ENCODE data around the gene FBXW12. TPM values are rescaled to one million over a fixed set of nuclear protein-coding genes. Genes with fewer than 3 reads are reported as not detected.

The FBXW12 gene
- total RNA-seq, 1 donor from 2014 or later: 0.23 TPM

- H3K4me3 ChIP-seq (ENCODE audit: low read depth, low read length): no peak overlapping the region
- no peak for TF ChIP-seq CTCF (conservative IDR thresholded peaks at IDR 0.05; ENCODE audit: low read depth, low read length)
- DNase-seq (ENCODE audit: low read depth): no peak
Observed at GRCh38 chr3:48388966-48389365, 16.9 kb downstream of the FBXW12 start.

- DNase-seq (ENCODE audit: low read depth): no peak
- TF ChIP-seq CTCF (conservative IDR thresholded peaks at IDR 0.05; ENCODE audit: low read depth, low read length): no peak
- H3K4me3 ChIP-seq (ENCODE audit: low read depth, low read length): no peak overlapping the region
Observed at GRCh38 chr3:48394391-48394790, 22.4 kb downstream of the FBXW12 start.

GRCh38 chr3:48395714-48396113 lies 23.7 kb downstream of the FBXW12 start:
- TF ChIP-seq CTCF (conservative IDR thresholded peaks at IDR 0.05; ENCODE audit: low read depth, low read length): no peak
- no peak overlapping the region for H3K4me3 ChIP-seq (ENCODE audit: low read depth, low read length)
- no peak for DNase-seq (ENCODE audit: low read depth)

- no peak for TF ChIP-seq CTCF (conservative IDR thresholded peaks at IDR 0.05; ENCODE audit: low read depth, low read length)
- DNase-seq (ENCODE audit: low read depth): no peak
- no peak overlapping the region for H3K4me3 ChIP-seq (ENCODE audit: low read depth, low read length)
Observed at GRCh38 chr3:48397767-48398681, 26.0 kb downstream of the FBXW12 start.

- no peak for TF ChIP-seq CTCF (conservative IDR thresholded peaks at IDR 0.05; ENCODE audit: low read depth, low read length)
- no peak for DNase-seq (ENCODE audit: low read depth)
- H3K4me3 ChIP-seq (ENCODE audit: low read depth, low read length): no peak overlapping the region
Observed at GRCh38 chr3:48398701-48399386, 26.8 kb downstream of the FBXW12 start.

GRCh38 chr3:48399387-48400172 lies 27.6 kb downstream of the FBXW12 start:
- peak; percentile 3 for TF ChIP-seq CTCF (conservative IDR thresholded peaks at IDR 0.05; ENCODE audit: low read depth, low read length)
- no peak overlapping the region for H3K4me3 ChIP-seq (ENCODE audit: low read depth, low read length)
- no peak for DNase-seq (ENCODE audit: low read depth)

All from epithelial cell of proximal tubule (primary cell).